Adrenal gland (tissue), 12 donors: ENCODE results near the gene DLK1. TPM values are rescaled to one million over a fixed set of nuclear protein-coding genes. Genes with fewer than 3 reads are reported as not detected.

Experiments used
- DNase-seq, 7 donors: peaks; one replicate each; pipeline ENCODE4 v3.0.0-alpha.2; 2019 to 2020
- H3K27ac ChIP-seq, 5 donors: fragments of 200-600 bp; sonication (generic) in 4 of 5; 1 replicate in 3 of 5; 2 replicates in 2 of 5; pipeline versions ENCODE4 v1.5.1 to v1.8.0; 2016 to 2020; ENCODE audit warnings: mild to moderate bottlenecking in 1 of 5
- H3K27me3 ChIP-seq: fragments of 200-600 bp; 2 replicates; pipeline ENCODE4 v1.8.0; 2021
- H3K36me3 ChIP-seq, 2 donors: fragments of 200-600 bp; replicated peaks in 1 of 2; 1 replicate in 1 of 2; 2 replicates in 1 of 2; pipeline versions ENCODE4 v1.5.1 to v1.8.0; 2018 to 2022
- H3K4me1 ChIP-seq, 2 donors: fragments of 200-600 bp; replicated peaks in 1 of 2; 1 replicate in 1 of 2; 2 replicates in 1 of 2; pipeline versions ENCODE4 v1.5.1 to v1.8.0; 2018 to 2021
- H3K4me3 ChIP-seq, 4 donors: fragments of 200-600 bp; sonication (generic) in 3 of 4; one replicate each; pipeline ENCODE4 v1.5.1; 2016 to 2018
- H3K9me3 ChIP-seq, 3 donors: fragments of 200-600 bp; sonication (generic) in 1 of 3; replicated peaks in 1 of 3; 1 replicate in 2 of 3; 2 replicates in 1 of 3; pipeline versions ENCODE4 v1.5.1 to v1.8.0; 2016 to 2021
- POLR2A ChIP-seq, 2 donors: fragments of 450-650 bp; IDR thresholded peaks; one replicate each; pipeline ENCODE4 v1.6.1; 2017; ENCODE audit warnings: antibody characterized with exemption in 2 of 2, mild to moderate bottlenecking in 2 of 2, moderate library complexity in 1 of 2
- WGBS, 4 donors: extraction: QIAGEN DNeasy Blood & Tissue Kit in 2 of 4; methylation state at CpG; one replicate each; pipeline versions ENCODE4 v1.1.5 to v1.1.7; 2013 to 2017; 5-methylcytosine and 5-hydroxymethylcytosine counted together
- intact Hi-C, 2 donors: fragments of 100-400 bp; cut with DNase I; formaldehyde crosslinking; loops; one replicate each; pipeline versions ENCODE4 v1.14.1 to v1.15.0; 2022 to 2023
- polyA plus RNA-seq, 3 donors: library from polyadenylated mRNA; stranded (reverse); fragments of 200-250 nt in 2 of 3; fragments of 350-450 nt in 1 of 3; fragmentation: Illumina TruSeq in 1 of 3; extraction: RNeasy Lipid Tissue Mini Kit (QIAGEN cat#74804) in 1 of 3; gene quantifications; one replicate each; pipeline ENCODE4 v1.2.3, GENCODE V29; 2013 to 2014
- total RNA-seq, 9 donors: library from RNA; depleted of rRNA in 4 of 9; stranded (reverse); fragments of >200 nt in 4 of 9; fragments of 120-200 nt in 1 of 9; fragmentation: NEBNext Ultra II Directional in 1 of 9; extraction: Animal tissue kit (Norgen Biotek cat#: 25700) in 1 of 9; gene quantifications; one replicate each; pipeline versions ENCODE4 v1.1.0 to v1.2.4, GENCODE V29; 2013 to 2023
- TF ChIP-seq, protein P1 (sequence below), 6 experiments: fragments of 450-650 bp in 4 of 6; fragments of 200-600 bp in 2 of 6; sonication (generic) in 1 of 6; IDR thresholded peaks; 1 replicate in 5 of 6; 2 replicates in 1 of 6; pipeline versions ENCODE4 v1.5.1 to v1.8.0; 2016 to 2021; ENCODE audit warnings: antibody characterized with exemption in 6 of 6, mild to moderate bottlenecking in 2 of 6, moderate library complexity in 1 of 6
- donor health status: healthy with polysubstance abuse.
- donor health status: Bipolar disorder and iron deficiency.
- donor health status: DM: yes; HTN: yes; CAD: no.
- donor health status: DM: no; HTN: no; CAD: no.
- donor health status: DM: no; HTN: no; CAD: no.
- donor health status: DM: yes; HTN: yes; CAD: no.

The DLK1 gene
- total and polyA plus RNA-seq, 12 donors: 426 to 2,787 (median 1,682) TPM

DNA sequence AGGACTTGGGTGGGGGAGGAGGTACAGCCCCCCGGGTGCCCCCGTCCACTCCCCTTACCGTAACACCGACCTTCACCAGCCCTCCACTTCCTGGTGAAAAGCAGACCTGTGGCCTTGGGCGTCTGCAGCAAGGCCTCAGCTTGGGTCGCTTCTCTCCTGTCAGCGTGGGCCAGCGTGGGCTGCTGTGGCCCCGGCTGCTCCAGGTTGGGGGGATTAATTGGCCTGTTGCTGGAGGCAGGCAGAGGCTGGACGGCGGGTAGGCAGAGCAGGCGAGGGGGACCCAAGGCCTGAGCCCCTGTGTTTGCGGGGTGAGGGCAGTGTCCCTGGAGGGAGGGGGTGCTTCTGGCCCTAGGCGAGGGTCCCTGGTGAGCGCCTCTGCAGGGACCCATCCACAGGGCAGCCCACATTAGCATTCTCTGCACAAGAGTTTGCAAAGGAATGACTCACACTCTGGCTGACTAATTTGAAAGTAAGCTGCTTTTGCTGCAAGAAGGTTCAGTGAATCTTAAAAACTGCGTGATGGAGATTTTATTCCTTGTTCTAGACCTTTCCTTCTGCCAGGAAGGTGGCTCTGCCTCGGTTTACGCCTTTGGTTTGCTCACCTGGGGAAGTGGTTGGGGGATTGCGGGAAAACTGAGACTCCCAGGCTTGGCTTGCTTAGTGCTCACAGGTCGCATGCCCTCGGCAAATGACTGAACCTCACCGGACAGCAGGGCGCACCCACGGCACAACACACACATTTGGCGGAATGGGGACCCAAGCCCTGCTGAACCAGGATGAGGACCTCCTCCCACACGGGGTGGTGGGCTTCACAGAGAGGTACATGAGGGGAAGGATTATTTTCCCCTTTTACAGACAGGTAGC lies 37.9 kb upstream of the DLK1 start:
- intact Hi-C loops: no loop called here
- DNase-seq: no peak
- TF ChIP-seq, protein P1, sequence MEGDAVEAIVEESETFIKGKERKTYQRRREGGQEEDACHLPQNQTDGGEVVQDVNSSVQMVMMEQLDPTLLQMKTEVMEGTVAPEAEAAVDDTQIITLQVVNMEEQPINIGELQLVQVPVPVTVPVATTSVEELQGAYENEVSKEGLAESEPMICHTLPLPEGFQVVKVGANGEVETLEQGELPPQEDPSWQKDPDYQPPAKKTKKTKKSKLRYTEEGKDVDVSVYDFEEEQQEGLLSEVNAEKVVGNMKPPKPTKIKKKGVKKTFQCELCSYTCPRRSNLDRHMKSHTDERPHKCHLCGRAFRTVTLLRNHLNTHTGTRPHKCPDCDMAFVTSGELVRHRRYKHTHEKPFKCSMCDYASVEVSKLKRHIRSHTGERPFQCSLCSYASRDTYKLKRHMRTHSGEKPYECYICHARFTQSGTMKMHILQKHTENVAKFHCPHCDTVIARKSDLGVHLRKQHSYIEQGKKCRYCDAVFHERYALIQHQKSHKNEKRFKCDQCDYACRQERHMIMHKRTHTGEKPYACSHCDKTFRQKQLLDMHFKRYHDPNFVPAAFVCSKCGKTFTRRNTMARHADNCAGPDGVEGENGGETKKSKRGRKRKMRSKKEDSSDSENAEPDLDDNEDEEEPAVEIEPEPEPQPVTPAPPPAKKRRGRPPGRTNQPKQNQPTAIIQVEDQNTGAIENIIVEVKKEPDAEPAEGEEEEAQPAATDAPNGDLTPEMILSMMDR (IDR thresholded peaks at IDR 0.05): no peak
- peak in 1 of 2 donors; percentile 44 for TF ChIP-seq POLR2A (IDR thresholded peaks at IDR 0.05)
- WGBS, 4 donors: 51 to 59% (median 54%) methylated on average over 13 to 26 of the region's 26 CpGs
- no peaks in the 10 kb centered on the region for H3K27me3 ChIP-seq
- peaks cover 12 to 20% of the 10 kb centered on the region in 2 donors for H3K4me1 ChIP-seq
- peak overlapping the region in 4 of 5 donors; percentile 60 to 86 (median 68) for H3K27ac ChIP-seq
- no peaks in the 10 kb centered on the region for H3K9me3 ChIP-seq
- no peak overlapping the region for H3K4me3 ChIP-seq
- no peaks in the 10 kb centered on the region for H3K36me3 ChIP-seq

GRCh38 chr14:100690672-100691071 lies 36.0 kb upstream of the DLK1 start:
- no peak for DNase-seq
- peaks cover 20 to 32% of the 10 kb centered on the region in 2 donors for H3K4me1 ChIP-seq
- H3K4me3 ChIP-seq: no peak overlapping the region
- TF ChIP-seq, protein P1 (IDR thresholded peaks at IDR 0.05): no peak
- no peak for TF ChIP-seq POLR2A (IDR thresholded peaks at IDR 0.05)
- H3K36me3 ChIP-seq: no peaks in the 10 kb centered on the region
- WGBS, 4 donors: 91 to 94% (median 93%) methylated on average over 3 to 5 of the region's 5 CpGs
- intact Hi-C loops: no loop called here
- no peak overlapping the region for H3K27ac ChIP-seq
- no peaks in the 10 kb centered on the region for H3K9me3 ChIP-seq
- H3K27me3 ChIP-seq: no peaks in the 10 kb centered on the region

- H3K27ac ChIP-seq: peak overlapping the region in 2 of 5 donors; percentile 95 to 98
- intact Hi-C loops: no loop called here
- no peak for DNase-seq
- H3K4me3 ChIP-seq: no peak overlapping the region
- peaks cover 28 to 40% of the 10 kb centered on the region in 2 donors for H3K4me1 ChIP-seq
- H3K27me3 ChIP-seq: no peaks in the 10 kb centered on the region
- TF ChIP-seq, protein P1 (IDR thresholded peaks at IDR 0.05): no peak
- TF ChIP-seq POLR2A (IDR thresholded peaks at IDR 0.05): no peak
- 73 to 89% (median 85%) methylated on average over 29 of the region's 29 CpGs for WGBS, 4 donors
- no peaks in the 10 kb centered on the region for H3K9me3 ChIP-seq
- H3K36me3 ChIP-seq: no peaks in the 10 kb centered on the region
Observed at GRCh38 chr14:100691395-100692056, 35.2 kb upstream of the DLK1 start.

- Histone ChIP-seq H3K4me1 (peaks cover 28 to 46% of the 10 kb centered on the region in 2 donors), H3K9me3 (no peaks in the 10 kb centered on the region), H3K27ac (peak overlapping the region; percentile 73 to 98 (median 86)), H3K4me3 (no peak overlapping the region), H3K36me3 (no peaks in the 10 kb centered on the region), H3K27me3 (no peaks in the 10 kb centered on the region)
- DNase-seq: no peak
- TF ChIP-seq POLR2A (IDR thresholded peaks at IDR 0.05): no peak
- TF ChIP-seq, protein P1 (IDR thresholded peaks at IDR 0.05): no peak
- WGBS, 4 donors: 75 to 87% (median 80%) methylated on average over 3 to 6 of the region's 6 CpGs
- intact Hi-C loops: no loop called here
Observed at GRCh38 chr14:100692256-100692655, 34.4 kb upstream of the DLK1 start.
